Urothelium cell line (cell line): ENCODE measurements around the gene TACR3.
"Not testable (repeated sequence)": the region's sequence is repeated elsewhere in the genome, so short reads cannot be mapped to it uniquely, and the experiment has no call there.

Experiments
- DNase-seq: peaks from one replicate; pipeline ENCODE4 v3.0.0; 2011; ENCODE audit warnings: low spot score, mixed read lengths
- FAIRE-seq: peaks from 2 replicates; lab custom pipeline; 2011; peaks lifted over from hg19 to GRCh38; lab: Jason Lieb, UNC

The TACR3 gene, protein sequence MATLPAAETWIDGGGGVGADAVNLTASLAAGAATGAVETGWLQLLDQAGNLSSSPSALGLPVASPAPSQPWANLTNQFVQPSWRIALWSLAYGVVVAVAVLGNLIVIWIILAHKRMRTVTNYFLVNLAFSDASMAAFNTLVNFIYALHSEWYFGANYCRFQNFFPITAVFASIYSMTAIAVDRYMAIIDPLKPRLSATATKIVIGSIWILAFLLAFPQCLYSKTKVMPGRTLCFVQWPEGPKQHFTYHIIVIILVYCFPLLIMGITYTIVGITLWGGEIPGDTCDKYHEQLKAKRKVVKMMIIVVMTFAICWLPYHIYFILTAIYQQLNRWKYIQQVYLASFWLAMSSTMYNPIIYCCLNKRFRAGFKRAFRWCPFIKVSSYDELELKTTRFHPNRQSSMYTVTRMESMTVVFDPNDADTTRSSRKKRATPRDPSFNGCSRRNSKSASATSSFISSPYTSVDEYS

DNA sequence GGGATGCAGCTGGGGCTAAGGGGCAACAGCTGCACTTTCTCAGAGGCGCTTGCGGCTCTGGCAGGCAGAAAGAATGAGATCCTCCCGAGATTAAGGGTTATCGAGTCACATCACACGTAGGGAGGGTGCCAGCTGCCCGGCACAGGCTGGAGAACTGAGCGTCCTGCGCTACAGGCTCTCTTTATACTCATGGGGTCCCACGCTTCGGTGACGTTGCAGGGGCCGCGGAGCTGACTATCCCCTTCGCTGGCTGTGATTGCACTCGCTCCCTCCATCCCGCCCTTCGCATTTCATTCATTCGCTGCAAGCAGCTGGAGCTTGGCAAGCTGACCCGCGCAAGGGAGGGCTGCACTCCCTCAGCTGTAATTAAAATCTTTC, at the start of gene TACR3:
TSS of gene TACR3 (minus strand) at position 156 of the 378 bp plus-strand sequence. CDS start 310 bp downstream, outside the sequence.
- no peak for DNase-seq
- no peak for FAIRE-seq

DNA sequence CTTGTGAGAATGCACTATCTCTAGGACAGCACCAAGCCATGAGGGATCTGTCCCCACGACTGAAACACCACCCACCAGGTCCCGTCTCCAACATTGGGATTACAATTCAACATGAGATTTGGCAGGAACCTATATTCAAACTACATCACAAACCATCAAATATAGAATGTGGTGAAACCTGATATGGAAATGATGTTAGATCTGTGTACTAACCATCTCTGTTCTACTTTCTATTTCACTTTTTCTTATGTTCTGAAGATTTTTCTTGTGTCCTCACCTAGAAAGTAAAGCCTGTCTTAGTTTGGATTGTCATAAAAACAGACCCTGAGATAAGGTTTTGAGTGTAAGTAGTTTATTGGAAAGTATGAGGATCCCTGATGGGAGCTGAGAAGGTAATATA, 37.8 kb upstream of the TACR3 start:
- FAIRE-seq, result no peak

DNA sequence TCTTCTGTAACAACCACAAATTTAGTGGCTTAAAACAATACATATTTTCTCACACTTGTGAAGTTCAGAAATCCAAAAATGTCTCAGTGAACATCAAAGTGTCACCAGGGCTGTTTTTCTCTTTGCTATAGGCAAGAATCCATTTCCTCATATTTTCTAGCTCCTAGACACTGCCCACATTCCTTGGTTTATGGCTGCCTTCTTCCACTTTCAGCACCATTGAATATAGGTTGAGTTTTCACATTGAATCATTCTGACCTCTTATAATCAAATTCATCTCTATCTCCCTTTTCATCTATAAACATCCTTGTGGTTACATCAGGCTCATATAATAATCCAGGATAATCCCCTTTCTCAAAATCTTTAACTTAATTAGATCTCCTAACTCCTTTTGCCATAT, 37.0 kb upstream of the TACR3 start:
- no peak for FAIRE-seq
- no peak for DNase-seq

More for the DNA sequence above, 37.8 kb upstream of the TACR3 start:
- DNase-seq, result no peak

DNA sequence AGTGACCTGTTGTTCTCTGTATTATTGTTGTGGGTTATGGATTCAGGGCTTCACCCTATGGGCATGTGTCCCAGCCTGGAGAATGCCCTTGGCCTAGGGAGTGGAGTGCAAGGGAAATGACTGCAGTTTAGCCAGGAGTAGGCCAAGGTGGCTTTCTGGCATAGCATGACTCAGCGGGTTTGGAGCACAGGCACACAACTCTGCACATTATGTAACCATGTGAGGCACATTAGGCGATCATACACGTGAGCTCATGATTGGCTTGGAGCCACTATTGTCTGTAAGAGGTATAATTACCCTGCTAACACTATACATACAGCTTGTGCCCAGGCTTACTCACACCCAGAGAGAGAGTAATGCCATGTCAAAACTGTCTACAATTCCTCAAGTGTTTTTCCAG, 35.1 kb upstream of the TACR3 start:
- DNase-seq (peak; percentile 51), FAIRE-seq (peak; percentile 83)

DNA sequence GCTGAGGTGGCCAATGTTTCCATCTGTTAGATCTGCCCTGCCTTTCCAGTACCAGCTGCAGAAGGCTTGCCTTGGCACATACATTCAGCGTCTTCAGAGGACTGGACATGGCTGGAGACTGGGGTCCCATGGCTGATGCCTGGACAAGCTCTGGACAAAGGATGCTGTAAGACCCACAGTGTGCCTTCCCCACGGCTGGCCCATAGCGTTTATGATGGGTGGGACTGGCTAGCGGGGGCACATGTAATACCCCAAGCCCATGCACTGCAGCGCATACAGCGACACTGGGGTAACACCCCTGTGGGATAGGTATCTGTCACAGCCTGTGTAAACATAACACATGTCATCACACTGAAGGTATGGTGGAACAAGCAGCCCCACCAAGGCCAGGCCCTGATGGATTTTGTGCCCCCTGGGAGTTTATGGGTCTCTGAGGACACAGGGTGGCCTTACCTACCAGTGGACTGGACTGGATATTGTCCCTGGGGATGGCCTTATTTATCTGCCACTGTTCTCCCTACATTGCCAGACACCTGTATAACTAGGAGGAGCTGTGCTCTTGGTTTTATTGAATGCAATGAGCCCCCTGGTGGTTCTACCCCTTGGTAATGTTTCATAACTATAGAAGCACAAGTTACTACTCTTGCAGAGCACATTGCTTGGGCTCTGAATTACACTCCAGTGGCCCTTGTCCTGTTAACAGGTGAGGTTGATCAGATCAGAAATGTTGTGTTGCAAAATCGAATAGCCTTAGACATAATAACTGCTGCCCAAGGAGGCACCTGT, 34.3 kb upstream of the TACR3 start:
- DNase-seq (no peak), FAIRE-seq (no peak)

DNA sequence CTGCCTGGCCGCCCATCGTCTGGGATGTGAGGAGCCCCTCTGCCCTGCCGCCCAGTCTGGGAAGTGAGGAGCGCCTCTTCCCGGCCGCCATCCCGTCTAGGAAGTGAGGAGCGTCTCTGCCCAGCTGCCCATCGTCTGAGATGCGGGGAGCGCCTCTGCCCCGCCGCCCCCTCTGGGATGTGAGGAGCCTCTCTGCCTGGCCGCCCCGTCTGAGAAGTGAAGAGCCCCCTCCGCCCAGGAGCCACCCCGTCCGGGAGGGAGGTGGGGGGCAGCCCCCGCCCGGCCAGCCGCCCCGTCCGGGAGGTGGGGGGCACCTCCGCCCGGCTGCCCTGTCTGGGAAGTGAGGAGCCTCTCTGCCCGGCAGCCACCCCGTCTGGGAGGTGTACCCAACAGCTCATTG, 3.4 kb upstream of the TACR3 start:
- FAIRE-seq, DNase-seq: not testable (repeated sequence)

DNA sequence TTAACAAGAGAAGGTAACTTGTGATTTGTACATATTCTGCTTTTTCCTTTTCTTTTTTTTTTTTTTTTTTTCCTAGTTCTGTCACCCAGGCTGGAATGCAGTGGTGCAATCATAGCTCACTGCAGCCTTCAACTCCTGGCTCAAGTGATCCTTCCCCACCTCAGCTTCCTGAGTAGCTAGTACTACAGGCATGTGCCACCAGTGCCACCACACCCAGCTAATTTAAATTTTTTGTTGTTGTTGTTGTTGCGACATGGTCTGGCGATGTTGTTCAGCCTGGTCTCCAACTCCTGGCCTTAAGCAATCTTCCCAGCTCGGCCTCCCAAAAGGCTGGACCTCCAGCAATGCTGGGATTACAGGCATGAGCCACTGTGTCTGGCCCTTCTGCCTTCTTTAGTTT, 1.5 kb upstream of the TACR3 start:
- FAIRE-seq, result no peak
- no peak for DNase-seq

DNA sequence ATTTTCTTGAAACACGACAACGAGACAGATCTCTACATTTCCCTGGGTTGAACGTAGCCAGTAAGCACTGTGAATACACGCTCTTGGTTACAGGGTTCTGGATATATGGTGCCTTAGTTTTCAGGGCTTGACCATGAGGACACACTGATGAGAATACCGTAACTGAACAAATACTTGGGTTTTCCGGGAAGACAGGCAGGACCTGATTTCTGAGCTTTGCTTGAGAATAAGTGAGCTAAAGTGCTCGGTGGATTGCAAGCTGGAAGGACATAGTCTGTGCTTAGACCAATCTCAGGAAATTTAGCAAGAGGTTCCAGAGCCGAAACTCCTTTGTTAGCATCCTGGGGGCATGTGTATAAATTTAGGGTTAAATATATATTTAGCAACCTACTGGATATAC, 876 bp upstream of the TACR3 start:
- FAIRE-seq (no peak), DNase-seq (no peak)

DNA sequence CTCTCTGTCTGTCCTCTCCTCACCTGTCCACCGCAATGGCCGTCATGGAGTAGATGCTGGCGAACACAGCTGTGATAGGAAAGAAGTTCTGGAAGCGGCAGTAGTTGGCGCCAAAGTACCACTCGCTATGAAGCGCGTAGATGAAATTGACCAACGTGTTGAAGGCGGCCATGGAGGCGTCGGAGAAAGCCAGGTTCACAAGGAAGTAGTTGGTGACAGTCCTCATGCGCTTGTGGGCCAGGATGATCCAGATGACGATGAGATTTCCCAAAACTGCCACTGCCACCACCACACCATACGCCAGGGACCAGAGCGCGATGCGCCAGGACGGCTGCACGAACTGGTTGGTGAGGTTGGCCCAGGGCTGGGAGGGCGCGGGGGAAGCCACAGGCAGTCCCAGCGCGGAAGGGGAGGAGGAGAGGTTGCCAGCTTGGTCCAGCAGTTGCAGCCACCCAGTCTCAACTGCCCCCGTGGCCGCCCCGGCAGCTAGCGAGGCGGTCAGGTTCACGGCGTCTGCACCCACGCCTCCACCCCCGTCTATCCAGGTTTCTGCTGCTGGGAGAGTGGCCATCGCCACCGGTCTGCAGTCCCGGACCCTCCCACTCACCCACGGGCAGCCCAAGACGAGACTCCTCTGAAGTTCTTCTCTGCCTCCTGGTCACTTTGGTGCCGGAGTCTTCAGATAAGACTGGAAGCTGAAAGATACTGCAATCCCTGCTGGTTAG, 518 bp downstream of the TACR3 start:
- DNase-seq (peak; percentile 12), FAIRE-seq (no peak)

DNA sequence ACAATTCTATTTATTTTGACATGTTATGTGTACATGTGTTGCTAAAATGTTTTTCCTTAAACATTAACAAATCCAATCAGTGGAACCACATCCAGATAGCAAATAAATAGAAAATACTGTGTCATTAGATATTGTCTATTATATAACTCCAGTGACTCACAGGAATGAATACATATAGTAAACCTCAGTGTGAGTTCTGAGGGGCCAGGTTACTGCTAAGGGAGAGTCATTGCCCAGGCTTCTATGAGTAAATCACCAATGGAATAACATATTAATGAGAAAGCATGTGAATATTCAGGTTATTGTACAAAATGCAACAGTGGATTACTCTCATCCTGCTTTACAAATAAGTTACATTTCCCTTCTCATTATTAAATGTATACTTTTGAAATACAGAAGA, 27.2 kb downstream of the TACR3 start:
- DNase-seq (no peak), FAIRE-seq (no peak)

DNA sequence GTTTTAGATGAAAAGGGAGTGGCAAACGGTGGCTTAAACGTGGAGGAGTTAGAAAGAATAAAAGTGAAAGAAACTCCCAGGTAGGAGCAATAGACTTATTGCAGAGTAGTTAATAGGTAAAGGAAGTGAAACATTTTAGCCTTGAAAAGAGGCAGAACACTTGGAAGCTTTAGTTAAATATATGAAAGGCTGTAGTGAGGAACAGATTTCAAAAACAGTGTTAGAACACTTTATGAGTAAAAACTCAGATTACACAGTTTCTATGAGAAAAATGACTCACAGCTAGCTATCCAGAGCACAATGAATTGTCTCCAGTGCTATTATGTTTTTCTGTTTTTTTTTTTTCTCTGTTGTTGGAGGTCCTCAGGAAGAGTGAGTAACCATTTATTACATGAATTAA, 45.8 kb downstream of the TACR3 start:
- DNase-seq (no peak), FAIRE-seq (no peak)

DNA sequence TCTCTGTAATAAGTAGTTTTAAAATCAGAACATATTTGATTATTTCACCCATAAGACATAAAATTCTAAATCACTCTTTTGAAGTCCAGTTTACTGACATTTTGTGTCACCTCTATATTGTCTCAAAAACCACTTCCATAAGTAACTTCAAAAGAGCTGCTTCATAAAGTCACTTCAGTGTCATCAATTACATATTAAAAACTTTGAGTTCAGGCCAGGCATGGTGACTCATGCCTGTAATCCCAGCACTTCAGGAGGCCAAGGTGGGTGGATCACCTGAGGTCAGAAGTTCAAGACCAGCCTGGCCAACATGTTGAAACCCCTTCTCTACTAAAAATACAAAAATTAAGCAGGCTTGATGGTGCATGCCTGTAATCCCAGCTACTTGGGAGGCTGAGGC, 53.0 kb downstream of the TACR3 start:
- not testable (repeated sequence) for DNase-seq, FAIRE-seq

DNA sequence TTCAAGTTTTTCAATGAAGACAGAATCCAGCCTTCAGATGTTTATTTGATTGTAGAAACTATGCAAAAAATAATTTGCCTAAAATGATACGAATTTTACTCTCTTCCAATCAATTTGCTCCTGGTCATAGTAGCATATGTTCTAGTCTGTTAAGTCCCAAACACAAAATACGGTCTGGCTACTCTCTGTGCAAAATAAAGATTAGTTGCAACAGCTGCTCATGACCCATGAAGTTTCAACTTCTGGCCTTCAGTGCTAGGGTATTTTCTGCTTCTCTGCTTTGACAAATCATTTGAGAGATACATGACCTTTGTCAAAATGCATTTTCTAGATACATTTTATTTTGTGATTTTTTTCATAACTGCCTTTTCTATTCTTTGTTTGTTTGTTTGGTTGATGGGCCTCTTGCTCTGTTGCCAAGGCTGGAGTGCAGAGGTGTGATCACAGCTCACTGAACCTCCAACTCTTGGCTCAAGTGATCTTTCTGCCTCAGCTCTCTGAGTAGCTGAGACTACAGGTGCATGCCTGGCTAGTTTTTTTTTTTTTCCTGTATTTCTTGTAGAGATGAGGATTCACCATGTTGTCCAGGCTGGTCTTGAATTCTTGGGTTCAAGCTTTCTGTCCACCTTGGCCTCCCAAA, 55.2 kb downstream of the TACR3 start:
- FAIRE-seq (no peak), DNase-seq (no peak)

DNA sequence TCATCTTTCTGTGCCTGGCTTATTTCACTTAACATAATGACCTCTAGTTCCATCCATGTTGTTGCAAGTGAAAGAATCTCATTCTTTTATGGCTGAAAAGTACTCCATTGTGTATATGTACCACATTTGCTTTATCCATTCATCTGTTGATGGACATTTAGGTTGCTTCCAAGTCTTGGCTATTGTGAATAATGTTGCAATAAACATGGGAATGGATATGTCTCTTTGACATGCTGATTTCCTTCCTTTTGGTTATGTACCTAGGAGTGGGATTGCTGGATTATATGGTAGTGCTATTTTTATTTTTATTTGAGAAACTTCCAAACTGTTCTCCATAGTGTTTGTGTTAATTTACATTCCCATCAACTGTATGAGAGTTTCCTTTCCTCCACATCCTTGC, 71.2 kb downstream of the TACR3 start:
- FAIRE-seq (no peak), DNase-seq (no peak)

DNA sequence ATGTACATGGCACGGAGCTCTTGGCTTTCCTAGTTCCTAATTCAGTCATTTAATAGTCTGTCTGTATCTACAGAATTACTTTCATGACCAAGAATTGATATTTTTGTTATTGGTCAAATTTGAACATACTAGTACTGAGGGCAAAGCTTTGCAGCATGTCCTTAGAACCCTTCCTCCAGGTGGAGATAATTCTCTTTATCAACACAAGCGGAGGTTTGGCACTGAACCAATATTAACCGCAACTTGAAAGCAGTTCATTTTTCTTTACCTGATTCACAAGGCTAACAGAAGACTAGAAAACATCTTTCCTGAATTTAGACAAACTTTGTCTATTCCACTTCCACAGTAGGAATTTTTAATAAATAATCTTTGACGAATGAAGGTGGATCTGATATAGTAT, 73.8 kb downstream of the TACR3 start:
- DNase-seq (peak; percentile 7), FAIRE-seq (peak; percentile 27)

DNA sequence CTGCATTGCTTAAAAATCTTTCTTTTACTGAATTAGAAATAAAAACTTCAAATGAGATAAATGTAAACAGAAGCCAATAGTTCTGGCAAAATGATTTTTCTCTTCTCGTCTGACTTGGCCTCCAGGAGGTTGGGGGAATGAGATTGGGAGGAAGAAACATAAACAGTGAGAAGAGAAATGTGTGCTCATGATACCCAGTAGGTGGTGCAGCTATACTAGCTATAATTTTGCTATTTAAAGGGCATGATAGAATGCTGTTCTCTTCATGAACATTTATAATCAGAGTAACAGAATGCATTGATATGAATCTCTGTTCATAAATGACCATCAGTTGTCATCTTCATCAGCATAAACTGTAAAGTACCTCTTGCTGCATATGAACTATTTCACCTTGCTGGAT, 85.5 kb downstream of the TACR3 start:
- FAIRE-seq (no peak), DNase-seq (peak; percentile 5)

DNA sequence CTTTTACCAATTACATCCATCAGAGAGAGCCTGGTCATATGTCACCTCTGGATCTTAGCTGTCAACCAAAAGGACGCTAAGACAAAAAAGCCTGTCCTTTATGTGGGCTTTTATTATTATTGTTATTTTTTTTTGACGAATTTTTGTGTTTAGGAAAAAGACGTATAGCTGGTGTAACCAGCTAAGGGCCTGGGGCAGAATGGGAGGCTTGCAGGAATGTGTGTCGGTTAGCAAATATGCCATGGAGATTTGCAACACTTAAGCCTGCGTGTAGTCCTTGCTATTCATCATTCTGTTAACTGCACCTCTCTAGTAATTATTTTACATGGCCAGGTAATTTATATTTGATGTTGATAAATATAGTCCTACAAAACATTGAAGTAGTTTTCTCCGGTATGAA, 93.5 kb downstream of the TACR3 start:
- DNase-seq (no peak), FAIRE-seq (no peak)

DNA sequence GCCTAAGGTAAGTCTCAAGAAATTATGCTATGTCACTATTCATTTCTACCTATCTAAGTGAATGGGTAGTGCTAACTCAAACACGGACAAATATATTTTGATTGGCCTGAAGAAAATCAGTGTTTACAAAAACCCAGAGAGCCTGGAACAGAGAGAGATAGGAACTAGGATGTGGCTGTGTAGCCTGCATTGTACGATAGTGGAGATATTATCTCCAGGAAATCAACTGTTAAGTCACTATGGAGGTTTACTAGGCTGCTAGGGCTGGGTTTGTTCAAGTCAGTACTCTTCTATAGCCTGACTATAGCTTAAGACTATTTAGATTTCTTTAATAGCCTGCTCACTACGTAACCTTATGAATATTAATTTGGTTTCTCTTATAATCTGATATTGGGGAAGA, 127.9 kb downstream of the TACR3 start:
- no peak for DNase-seq
- no peak for FAIRE-seq

DNA sequence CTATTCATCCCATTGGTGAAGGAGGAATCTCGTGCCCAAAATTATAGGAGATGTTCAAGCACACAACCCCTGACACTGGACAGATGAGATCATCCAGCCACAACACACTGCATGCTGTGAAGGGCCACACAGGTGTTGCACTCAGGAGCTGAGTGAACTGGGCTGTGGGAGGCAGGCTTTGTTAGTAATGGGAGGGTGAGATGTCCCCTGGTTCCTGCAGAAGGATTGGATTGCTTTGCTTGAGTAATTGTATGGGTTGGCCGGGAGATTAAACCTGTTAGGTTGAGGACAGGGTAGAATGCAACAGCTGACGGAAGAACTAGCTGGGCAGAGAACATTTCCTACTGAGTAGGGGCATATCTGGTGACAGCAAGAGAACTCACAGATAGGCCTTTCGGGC, 152.2 kb downstream of the TACR3 start:
- FAIRE-seq, result no peak
- no peak for DNase-seq

DNA sequence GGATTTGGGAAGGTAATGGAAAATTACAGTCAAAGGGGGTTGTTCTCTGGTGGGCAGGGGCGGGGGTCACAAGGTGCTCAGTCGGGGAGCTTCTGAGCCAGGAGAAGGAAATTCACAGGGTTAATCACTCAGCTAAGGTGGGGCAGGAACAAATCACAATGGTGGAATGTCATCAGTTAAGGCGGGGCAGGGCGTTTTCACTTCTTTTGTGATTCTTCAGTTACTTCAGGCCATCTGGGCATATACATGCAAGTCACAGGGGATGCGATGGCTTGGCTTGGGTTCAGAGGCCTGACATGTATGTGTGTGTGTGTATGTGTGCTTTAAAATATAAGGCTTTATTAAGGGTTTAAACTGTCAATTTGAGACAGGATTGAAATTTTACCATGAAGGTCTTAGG, 160.6 kb downstream of the TACR3 start:
- not testable (repeated sequence) for FAIRE-seq, DNase-seq
